Measurements from ENCODE around the gene ABCB10.
A peak's percentile ranks its signal among the peaks of the same experiment; 100 is the strongest.
"Not testable (repeated sequence)": the region's sequence is repeated elsewhere in the genome, so short reads cannot be mapped to it uniquely, and the experiment has no call there.

ABCB10 gene

DNA sequence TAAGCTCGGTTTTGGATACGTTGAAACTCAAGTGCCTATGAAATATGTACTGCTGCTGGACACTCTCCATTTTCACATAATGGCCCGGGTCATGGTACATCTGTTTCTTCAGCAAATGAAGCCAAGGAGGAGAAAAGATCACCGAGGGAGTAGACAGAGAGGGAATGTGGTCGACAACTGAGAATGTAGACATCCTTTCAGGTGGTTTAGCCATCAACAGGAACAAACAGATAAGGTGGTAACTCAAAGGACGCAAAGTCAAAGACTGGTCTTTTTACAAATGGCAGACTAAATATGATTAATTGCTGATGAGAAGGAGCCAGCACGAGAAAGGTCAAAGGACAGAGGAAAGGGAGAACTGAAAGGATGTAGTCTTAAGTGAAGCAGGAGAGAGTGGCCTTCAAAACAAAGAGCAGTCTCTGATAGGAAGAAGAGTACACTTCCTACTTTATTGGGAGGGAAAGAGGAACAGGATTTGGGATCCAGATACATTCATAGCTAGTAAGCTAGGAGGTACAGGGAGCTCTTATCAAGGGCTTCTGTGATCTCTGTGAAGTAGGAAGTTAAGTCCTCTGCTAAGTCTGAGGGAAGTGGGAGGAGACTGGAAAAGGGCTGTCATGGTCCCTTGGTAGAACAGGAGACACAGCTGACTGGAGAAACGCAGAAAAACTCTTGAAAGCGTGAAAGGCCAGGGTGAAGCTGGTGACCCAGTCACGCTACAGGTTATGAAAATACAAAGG is 78.7 kb downstream of the ABCB10 start:
- TF ChIP-seq CTCF (IDR thresholded peaks at IDR 0.05; ENCODE audit: extremely low read depth, insufficient read depth, missing control alignments), result no peak
- in situ Hi-C loops (cut with MboI; ENCODE audit: low pct_unique_long_range_greater_than_20kb, low sequenced_read_pairs, unreplicated experiment), result no loop called here
- DNase-seq (ENCODE audit: low spot score), result peak; percentile 53

DNA sequence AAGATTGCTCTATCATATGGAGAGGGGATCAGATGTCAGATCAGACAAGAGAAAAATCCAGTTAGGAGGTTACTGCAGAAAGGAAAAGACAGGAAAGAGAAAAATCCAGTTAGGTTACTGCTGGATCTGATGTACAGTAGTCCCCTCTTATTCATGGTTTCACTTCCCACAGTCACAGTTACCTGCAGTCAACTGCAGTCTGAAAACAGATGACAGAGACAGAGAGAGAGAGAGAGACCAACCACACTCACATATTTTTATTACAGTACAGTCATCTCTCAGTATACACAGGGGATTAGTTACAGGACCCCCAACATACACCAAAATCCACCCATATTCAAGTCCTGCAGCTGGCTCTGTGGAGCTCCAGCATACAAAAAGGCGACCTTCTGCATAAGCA is 79.7 kb downstream of the ABCB10 start:
- no peak for TF ChIP-seq CTCF (IDR thresholded peaks at IDR 0.05; ENCODE audit: extremely low read depth, insufficient read depth, missing control alignments)
- in situ Hi-C loops (cut with MboI; ENCODE audit: low pct_unique_long_range_greater_than_20kb, low sequenced_read_pairs, unreplicated experiment), result no loop called here
- peak; percentile 34 for DNase-seq (ENCODE audit: low spot score)

GRCh38 chr1:229475859-229476258 is 82.6 kb downstream of the ABCB10 start:
- in situ Hi-C loops (cut with MboI; ENCODE audit: low pct_unique_long_range_greater_than_20kb, low sequenced_read_pairs, unreplicated experiment), result not testable (repeated sequence)

GRCh38 chr1:229474509-229474908 is 84.0 kb downstream of the ABCB10 start:
- no peak for TF ChIP-seq CTCF (IDR thresholded peaks at IDR 0.05; ENCODE audit: extremely low read depth, insufficient read depth, missing control alignments)
- in situ Hi-C loops (cut with MboI; ENCODE audit: low pct_unique_long_range_greater_than_20kb, low sequenced_read_pairs, unreplicated experiment), result no loop called here
- no peak for DNase-seq (ENCODE audit: low spot score)

More at GRCh38 chr1:229475859-229476258, 82.6 kb downstream of the ABCB10 start:
- not testable (repeated sequence) for DNase-seq (ENCODE audit: low spot score)

DNA sequence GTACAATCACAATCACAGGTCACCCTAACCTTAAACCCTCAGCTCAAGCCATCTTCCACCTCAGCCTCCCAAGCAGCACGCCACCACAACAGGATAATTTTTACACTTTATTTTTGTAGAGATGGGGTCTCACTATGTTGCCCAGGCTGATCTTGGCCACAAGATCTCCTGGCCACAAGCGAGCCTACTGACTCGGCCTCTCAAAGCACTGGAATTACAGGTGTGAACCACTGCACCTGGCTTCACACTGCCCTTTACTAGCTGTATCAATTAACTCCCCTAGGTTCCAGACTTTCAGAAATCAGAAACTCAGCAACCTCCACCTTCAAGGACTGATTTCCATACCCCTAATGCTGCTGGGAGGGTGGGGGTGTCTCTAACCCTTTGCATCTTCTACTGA is 87.3 kb downstream of the ABCB10 start:
- TF ChIP-seq CTCF (IDR thresholded peaks at IDR 0.05; ENCODE audit: extremely low read depth, insufficient read depth, missing control alignments), result no peak
- in situ Hi-C loops (cut with MboI; ENCODE audit: low pct_unique_long_range_greater_than_20kb, low sequenced_read_pairs, unreplicated experiment), result no loop called here
- DNase-seq (ENCODE audit: low spot score), result no peak

DNA sequence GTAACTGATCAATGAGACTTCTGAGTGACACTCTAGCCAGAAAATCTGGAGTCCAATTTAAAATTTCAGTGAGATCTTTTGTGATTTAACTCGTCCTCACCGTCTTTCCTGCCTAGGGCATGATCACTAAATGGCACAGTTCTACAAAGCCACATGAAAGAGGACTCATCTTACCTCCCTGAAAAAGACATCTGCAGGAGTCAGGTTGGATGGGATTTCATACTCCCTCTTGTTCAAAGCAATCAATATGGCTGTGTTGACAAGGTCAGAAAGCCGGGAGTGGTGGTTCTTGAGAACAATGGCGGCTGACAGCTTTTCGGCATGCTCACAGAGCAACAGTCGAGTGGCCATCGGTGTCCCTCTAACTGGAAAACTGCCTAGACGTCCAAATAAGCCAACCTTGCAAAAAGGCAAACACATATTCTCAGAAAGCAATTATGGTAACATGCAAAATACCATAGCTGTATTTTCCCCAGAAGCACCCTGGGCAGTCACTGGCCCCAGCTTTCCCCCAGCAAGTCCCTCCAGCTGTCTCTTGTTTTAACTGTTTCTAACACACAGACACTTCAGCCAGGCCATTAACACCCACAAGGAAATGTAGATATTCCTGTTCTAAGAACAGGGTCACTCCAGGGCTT is 88.0 kb downstream of the ABCB10 start:
- no peak for DNase-seq (ENCODE audit: low spot score)
- no peak for TF ChIP-seq CTCF (IDR thresholded peaks at IDR 0.05; ENCODE audit: extremely low read depth, insufficient read depth, missing control alignments)
- in situ Hi-C loops (cut with MboI; ENCODE audit: low pct_unique_long_range_greater_than_20kb, low sequenced_read_pairs, unreplicated experiment), result no loop called here

DNA sequence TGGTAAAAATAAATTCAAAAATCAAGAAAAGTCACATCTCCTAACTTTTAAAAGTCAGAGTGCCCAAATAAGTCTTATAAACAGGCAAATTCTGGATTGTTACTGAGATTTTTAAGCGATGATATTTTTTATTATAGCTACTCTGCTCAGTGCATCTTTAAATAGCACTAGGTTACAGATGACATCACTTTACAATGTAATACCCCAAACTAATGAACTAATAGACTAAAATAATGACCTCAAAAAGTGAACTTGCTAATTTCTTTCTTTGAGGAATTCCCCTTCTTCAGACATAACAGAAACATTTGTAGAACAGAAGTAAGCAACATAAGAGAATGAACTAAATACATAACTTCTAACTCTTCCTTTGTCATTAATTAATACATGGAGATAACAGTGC is 91.6 kb downstream of the ABCB10 start:
- no peak for TF ChIP-seq CTCF (IDR thresholded peaks at IDR 0.05; ENCODE audit: extremely low read depth, insufficient read depth, missing control alignments)
- in situ Hi-C loops (cut with MboI; ENCODE audit: low pct_unique_long_range_greater_than_20kb, low sequenced_read_pairs, unreplicated experiment), result no loop called here
- DNase-seq (ENCODE audit: low spot score), result no peak

All from GM13977 (cell line).